H1 (cell line): ENCODE results near the gene RASD1. TPM values are rescaled to one million over a fixed set of nuclear protein-coding genes. Genes with fewer than 3 reads are reported as not detected.

ENCODE experiments used
- ATF2 ChIP-seq: IDR thresholded peaks from 2 replicates; pipeline ENCODE4 v1.6.1; 2012; ENCODE audit warnings: low read length, inconsistent platforms
- BCL11A ChIP-seq, 2 experiments: IDR thresholded peaks; one replicate each; pipeline ENCODE4 v1.6.1; 2011; ENCODE audit warnings: low read depth in 2 of 2, low read length in 2 of 2, mild to moderate bottlenecking in 2 of 2
- CREB1 ChIP-seq: IDR thresholded peaks from 2 replicates; pipeline ENCODE4 v1.6.1; 2012; ENCODE audit warnings: inconsistent platforms
- EGR1 ChIP-seq: IDR thresholded peaks from 2 replicates; pipeline ENCODE4 v1.6.1; 2011; ENCODE audit warnings: low read depth, low read length, borderline replicate concordance
- NRF1 ChIP-seq: IDR thresholded peaks from 2 replicates; pipeline ENCODE4 v1.6.1; 2011; ENCODE audit warnings: mild to moderate bottlenecking, low read depth, low read length, improper control_type of control experiment
- USF2 ChIP-seq: IDR thresholded peaks from 2 replicates; pipeline ENCODE4 v1.6.1; 2011; ENCODE audit warnings: low read length, improper control_type of control experiment
- YY1 ChIP-seq: IDR thresholded peaks from 2 replicates; pipeline ENCODE4 v1.6.1; 2011; ENCODE audit warnings: low read depth, mild to moderate bottlenecking, low read length
- ZNF274 ChIP-seq: IDR thresholded peaks from 2 replicates; pipeline ENCODE4 v1.7.0; 2012; ENCODE audit warnings: low read length, borderline replicate concordance; ENCODE audit errors: extremely low read depth
- polyA plus RNA-seq, 7 experiments: library from polyadenylated mRNA; depleted of rRNA in 3 of 7; stranded (reverse) in 5 of 7; unstranded in 2 of 7; fragments of >200 nt in 5 of 7; fragments of 200-250 nt in 2 of 7; gene quantifications; 1 replicate in 5 of 7; 2 replicates in 1 of 7; 4 replicates in 1 of 7; pipeline versions ENCODE4 v1.2.1 to v1.2.3, GENCODE V29; 2011 to 2013; ENCODE audit warnings: missing spikeins in 2 of 7, mixed read lengths in 2 of 7
- total RNA-seq: library from RNA; stranded (reverse); fragmentation: NEBNext Ultra II Directional; extraction: Animal tissue kit (Norgen Biotek cat#: 25700); gene quantifications from 2 replicates; pipeline ENCODE4 v1.2.1, GENCODE V29; 2021

RASD1 gene
- total and polyA plus RNA-seq, 2 of the 8 experiments (the other 6 are each of a cell fraction or from before 2014, with no cell fraction given): 2.3 to 2.6 TPM

- no peak for TF ChIP-seq ZNF274
- no peak for TF ChIP-seq NRF1
- TF ChIP-seq BCL11A (IDR thresholded peaks at IDR 0.05; ENCODE audit: low read depth in 2 of 2, low read length in 2 of 2): no peak
- no peak for TF ChIP-seq ATF2
- no peak for TF ChIP-seq CREB1
- TF ChIP-seq USF2: no peak
- TF ChIP-seq YY1: no peak
- TF ChIP-seq EGR1: no peak
These were observed 13.6 kb upstream of the RASD1 start (continued) for GRCh38 chr17:17509601-17510425.
